Measurements from ENCODE around the gene DDX43. TPM values are rescaled to one million over a fixed set of nuclear protein-coding genes. Genes with fewer than 3 reads are reported as not detected.

Gene DDX43
- total and polyA plus RNA-seq, 10 of the 15 experiments (the other 5 are each of a cell fraction or from before 2014, with no cell fraction given): 0.12 TPM; not detected in 9

- TF ChIP-seq PBX3 (IDR thresholded peaks at IDR 0.05; ENCODE audit: insufficient replicate concordance, low read depth, low read length) (no peak), PAX8 (IDR thresholded peaks at IDR 0.05) (no peak), MLLT1 (IDR thresholded peaks at IDR 0.05) (no peak), TARDBP (IDR thresholded peaks at IDR 0.05; ENCODE audit: borderline replicate concordance) (no peak), NFYA (IDR thresholded peaks at IDR 0.05; ENCODE audit: borderline replicate concordance, low read depth, low read length) (no peak), STAT3 (IDR thresholded peaks at IDR 0.05; ENCODE audit: low read depth, low read length) (no peak), IRF5 (IDR thresholded peaks at IDR 0.05; ENCODE audit: borderline replicate concordance) (no peak), KAT2A (conservative IDR thresholded peaks at IDR 0.05; ENCODE audit: control insufficient read depth, low read depth, low read length) (no peak)
Measured at GRCh38 chr6:73388433-73388799, 6.2 kb upstream of the DDX43 start (continued).
